Right atrium auricular region (tissue), 2 donors: Measurements from ENCODE around the gene TSSK1B. TPM values are rescaled to one million over a fixed set of nuclear protein-coding genes. Genes with fewer than 3 reads are reported as not detected.

Source experiments
- DNase-seq: peaks from one replicate; pipeline ENCODE4 v3.0.0-alpha.2; 2019; ENCODE audit warnings: low spot score
- H3K27ac ChIP-seq, 2 donors: fragments of 200-600 bp; sonication (generic); 1 replicate in 1 of 2; 2 replicates in 1 of 2; pipeline ENCODE4 v1.5.1; 2016 to 2019
- H3K27me3 ChIP-seq, 2 donors: fragments of 200-600 bp; sonication (generic); one replicate each; pipeline versions ENCODE4 v1.5.1 to v1.6.0; 2017 to 2019
- H3K36me3 ChIP-seq: fragments of 200-600 bp; sonication (generic); one replicate; pipeline ENCODE4 v1.5.1; 2016
- H3K4me1 ChIP-seq, 2 donors: fragments of 200-600 bp; sonication (generic); one replicate each; pipeline versions ENCODE4 v1.5.1 to v1.6.0; 2017 to 2019
- H3K4me3 ChIP-seq, 2 donors: fragments of 200-600 bp; sonication (generic); 1 replicate in 1 of 2; 2 replicates in 1 of 2; pipeline ENCODE4 v1.5.1; 2017 to 2019; ENCODE audit warnings: mild to moderate bottlenecking in 1 of 2, moderate library complexity in 1 of 2
- H3K9me3 ChIP-seq, 2 donors: fragments of 200-600 bp; sonication (generic); one replicate each; pipeline ENCODE4 v1.5.1; 2019
- CTCF ChIP-seq, 2 donors: fragments of 200-600 bp; sonication (generic); IDR thresholded peaks; one replicate each; pipeline ENCODE4 v1.5.1; 2019; ENCODE audit warnings: antibody characterized with exemption in 2 of 2
- total RNA-seq, 2 donors: library from RNA; depleted of rRNA; stranded (reverse); fragments of >200 nt; gene quantifications; one replicate each; pipeline ENCODE4 v1.1.0, GENCODE V29; 2016

The TSSK1B gene
- total RNA-seq, 2 donors from 2014 or later, result not detected

- DNase-seq, result no peak
- no peaks in the 10 kb centered on the region for H3K9me3 ChIP-seq
- H3K27ac ChIP-seq, result no peak overlapping the region
- no peaks in the 10 kb centered on the region for H3K36me3 ChIP-seq
- no peaks in the 10 kb centered on the region for H3K4me1 ChIP-seq
- no peak for TF ChIP-seq CTCF (IDR thresholded peaks at IDR 0.05)
- no peaks in the 10 kb centered on the region for H3K27me3 ChIP-seq
- no peak overlapping the region for H3K4me3 ChIP-seq
Observed at GRCh38 chr5:113452941-113453340, 18.2 kb upstream of the TSSK1B start.

- Histone ChIP-seq H3K4me1 (no peaks in the 10 kb centered on the region), H3K9me3 (no peaks in the 10 kb centered on the region), H3K4me3 (no peak overlapping the region), H3K27ac (no peak overlapping the region), H3K36me3 (no peaks in the 10 kb centered on the region), H3K27me3 (no peaks in the 10 kb centered on the region)
- no peak for DNase-seq
- TF ChIP-seq CTCF (IDR thresholded peaks at IDR 0.05), result no peak
Observed at GRCh38 chr5:113451797-113452196, 17.0 kb upstream of the TSSK1B start.

DNA sequence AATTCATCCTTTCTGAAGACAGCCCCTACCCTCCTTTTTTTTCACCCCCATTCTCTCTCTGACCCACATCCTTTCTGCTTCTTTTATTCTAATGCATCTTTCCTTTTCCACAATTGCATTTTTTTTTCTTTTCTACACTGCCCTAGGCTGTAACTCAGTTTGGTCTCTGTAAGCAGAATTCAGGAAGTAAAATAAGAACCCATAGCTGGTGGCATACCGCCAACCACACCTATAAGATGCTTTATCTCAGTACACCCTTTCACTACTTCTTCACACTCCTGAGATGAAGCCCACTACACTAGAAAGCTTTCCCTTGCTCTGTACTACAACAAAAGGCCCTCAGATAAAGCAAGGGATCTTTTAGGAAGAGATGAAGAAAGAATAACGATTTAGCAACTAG is 16.1 kb upstream of the TSSK1B start:
- Histone ChIP-seq H3K4me1 (no peaks in the 10 kb centered on the region), H3K36me3 (no peaks in the 10 kb centered on the region), H3K9me3 (no peaks in the 10 kb centered on the region), H3K4me3 (no peak overlapping the region), H3K27me3 (no peaks in the 10 kb centered on the region), H3K27ac (no peak overlapping the region)
- DNase-seq, result no peak
- TF ChIP-seq CTCF (IDR thresholded peaks at IDR 0.05), result no peak

DNA sequence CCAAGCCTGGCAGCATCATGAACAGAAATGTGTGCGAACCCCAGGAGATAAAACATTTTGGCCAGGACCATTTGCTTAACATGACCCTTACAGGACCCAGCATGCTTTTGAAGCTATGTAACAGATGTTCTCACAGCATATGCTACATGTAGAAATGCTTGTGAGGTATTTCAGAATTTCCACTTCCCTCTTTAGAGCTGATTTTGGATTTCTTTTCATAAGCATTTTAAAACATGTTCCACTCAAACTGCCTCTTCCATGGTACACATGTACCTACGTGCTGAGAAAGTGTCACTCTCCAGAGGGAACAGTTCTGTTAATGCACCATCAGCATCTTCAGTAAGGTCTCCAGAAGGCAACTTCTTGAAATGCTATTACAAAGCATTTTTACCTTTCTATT is 15.7 kb upstream of the TSSK1B start:
- Histone ChIP-seq H3K9me3 (peaks cover 0 to 3% of the 10 kb centered on the region in 2 donors), H3K36me3 (no peaks in the 10 kb centered on the region), H3K4me1 (no peaks in the 10 kb centered on the region), H3K27ac (no peak overlapping the region), H3K4me3 (no peak overlapping the region), H3K27me3 (no peaks in the 10 kb centered on the region)
- no peak for DNase-seq
- no peak for TF ChIP-seq CTCF (IDR thresholded peaks at IDR 0.05)

DNA sequence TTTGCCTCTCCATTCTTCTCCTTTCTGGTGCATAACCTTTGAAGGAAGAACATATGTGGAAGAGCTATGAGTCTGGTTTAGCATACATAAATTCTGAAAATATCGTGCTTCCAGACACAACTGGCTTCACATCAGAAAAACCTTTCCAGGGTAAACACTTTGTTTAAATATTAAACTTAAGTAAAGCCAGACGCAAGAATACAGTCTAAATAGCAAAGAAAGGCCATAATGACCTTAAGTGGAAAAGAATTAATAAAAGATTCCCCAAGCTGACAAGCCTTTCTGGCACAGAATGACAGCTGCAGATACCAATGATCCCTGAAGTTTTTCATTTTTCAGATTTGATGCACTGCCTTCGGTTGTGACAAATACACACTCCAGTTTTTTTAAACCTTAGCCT is 13.5 kb upstream of the TSSK1B start:
- no peak for TF ChIP-seq CTCF (IDR thresholded peaks at IDR 0.05)
- H3K9me3 ChIP-seq, result peaks cover 0 to 7% of the 10 kb centered on the region in 2 donors
- DNase-seq, result no peak

DNA sequence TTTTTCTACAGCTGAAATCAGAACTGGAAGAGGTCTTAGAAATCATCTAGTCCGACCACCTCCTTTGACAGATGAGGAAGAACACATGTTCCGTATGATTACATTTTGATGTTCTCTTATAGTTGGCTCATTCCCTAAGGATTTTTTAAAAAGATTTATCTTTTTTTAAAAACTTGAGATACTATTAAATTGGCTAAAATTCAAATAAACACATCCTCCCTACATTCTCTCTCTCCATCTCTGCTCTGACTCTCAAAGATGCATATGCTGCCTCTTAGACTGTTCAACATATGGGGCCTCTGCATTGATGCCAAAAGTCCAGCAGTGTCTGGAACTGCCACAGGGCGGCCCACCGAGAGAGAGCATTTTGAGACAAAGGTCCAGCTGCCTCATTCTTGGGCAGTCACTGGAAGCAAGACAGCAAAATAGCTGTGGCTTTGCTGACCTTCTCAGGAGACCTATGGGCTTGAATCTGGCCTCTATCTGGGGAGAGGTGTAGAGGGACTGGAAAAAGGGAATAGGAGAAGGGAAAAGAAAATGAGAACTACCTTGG is 12.8 kb upstream of the TSSK1B start:
- Histone ChIP-seq H3K4me3 (no peak overlapping the region), H3K36me3 (no peaks in the 10 kb centered on the region), H3K27me3 (no peaks in the 10 kb centered on the region), H3K4me1 (no peaks in the 10 kb centered on the region), H3K9me3 (peaks cover 0 to 7% of the 10 kb centered on the region in 2 donors), H3K27ac (no peak overlapping the region)
- DNase-seq, result no peak
- TF ChIP-seq CTCF (IDR thresholded peaks at IDR 0.05), result no peak

More for the DNA sequence above, 13.5 kb upstream of the TSSK1B start:
- no peaks in the 10 kb centered on the region for H3K27me3 ChIP-seq
- no peaks in the 10 kb centered on the region for H3K36me3 ChIP-seq
- no peak overlapping the region for H3K4me3 ChIP-seq
- H3K4me1 ChIP-seq, result no peaks in the 10 kb centered on the region
- H3K27ac ChIP-seq, result no peak overlapping the region
